Measurements from ENCODE around the gene COA3.

- TF ChIP-seq, protein P1, sequence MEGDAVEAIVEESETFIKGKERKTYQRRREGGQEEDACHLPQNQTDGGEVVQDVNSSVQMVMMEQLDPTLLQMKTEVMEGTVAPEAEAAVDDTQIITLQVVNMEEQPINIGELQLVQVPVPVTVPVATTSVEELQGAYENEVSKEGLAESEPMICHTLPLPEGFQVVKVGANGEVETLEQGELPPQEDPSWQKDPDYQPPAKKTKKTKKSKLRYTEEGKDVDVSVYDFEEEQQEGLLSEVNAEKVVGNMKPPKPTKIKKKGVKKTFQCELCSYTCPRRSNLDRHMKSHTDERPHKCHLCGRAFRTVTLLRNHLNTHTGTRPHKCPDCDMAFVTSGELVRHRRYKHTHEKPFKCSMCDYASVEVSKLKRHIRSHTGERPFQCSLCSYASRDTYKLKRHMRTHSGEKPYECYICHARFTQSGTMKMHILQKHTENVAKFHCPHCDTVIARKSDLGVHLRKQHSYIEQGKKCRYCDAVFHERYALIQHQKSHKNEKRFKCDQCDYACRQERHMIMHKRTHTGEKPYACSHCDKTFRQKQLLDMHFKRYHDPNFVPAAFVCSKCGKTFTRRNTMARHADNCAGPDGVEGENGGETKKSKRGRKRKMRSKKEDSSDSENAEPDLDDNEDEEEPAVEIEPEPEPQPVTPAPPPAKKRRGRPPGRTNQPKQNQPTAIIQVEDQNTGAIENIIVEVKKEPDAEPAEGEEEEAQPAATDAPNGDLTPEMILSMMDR (conservative IDR thresholded peaks at IDR 0.05; ENCODE audit: low read depth, low read length) = no peak
- TF ChIP-seq EZH2phosphoT487 (IDR thresholded peaks at IDR 0.05; ENCODE audit: borderline replicate concordance, low read length) = no peak
Observed at GRCh38 chr17:42835732-42836131, 37.2 kb upstream of the COA3 start.

Data from PC-3 (cell line).